ENCODE measurements around the gene INTS3. TPM values are rescaled to one million over a fixed set of nuclear protein-coding genes. Genes with fewer than 3 reads are reported as not detected.

INTS3 gene
- total RNA-seq, 1 experiment from 2014 or later, result 56.7 TPM

DNA sequence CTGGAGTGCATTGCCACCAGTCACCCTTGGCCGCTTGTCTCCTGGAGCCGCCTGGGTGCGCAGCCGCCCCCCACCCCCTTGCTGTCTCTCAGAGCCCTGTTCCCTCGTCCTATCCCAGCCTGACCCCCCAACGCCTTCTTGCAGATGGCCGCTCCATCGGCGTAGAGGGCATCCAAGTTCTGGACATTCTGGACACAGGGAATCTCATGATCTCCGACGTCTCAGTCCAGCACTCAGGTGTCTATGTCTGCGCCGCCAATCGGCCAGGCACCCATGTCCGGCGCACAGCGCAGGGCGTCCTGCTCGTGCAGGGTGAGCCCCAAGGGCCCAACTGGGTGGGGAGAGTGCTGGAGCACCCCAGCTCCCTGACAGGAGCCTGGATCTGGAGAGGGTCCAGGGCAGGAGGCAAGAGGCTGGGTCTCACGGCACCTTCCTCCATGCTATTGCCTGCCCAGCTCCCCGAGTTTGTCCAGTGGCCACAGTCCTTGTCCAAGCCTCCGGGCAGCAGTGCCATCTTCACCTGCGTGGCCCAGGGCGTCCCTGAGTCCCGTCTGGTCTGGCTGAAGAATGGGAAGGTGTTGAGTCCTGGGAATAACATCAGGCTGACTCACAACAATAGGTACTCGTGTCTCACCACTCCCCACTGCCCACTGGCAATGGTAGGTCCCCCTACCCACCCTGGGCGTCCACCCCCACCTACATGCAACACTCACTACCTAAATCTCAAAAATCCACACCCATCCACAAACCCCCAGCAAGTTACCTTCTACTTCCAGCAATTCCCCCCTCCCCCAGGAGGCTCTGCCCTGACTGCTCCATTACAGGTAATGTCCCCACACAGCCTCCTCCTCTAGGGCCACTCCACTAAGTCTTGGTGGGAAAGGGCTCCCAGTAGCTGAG lies 72.0 kb downstream of the INTS3 start:
- intact Hi-C loops (cut with micrococcal nuclease; ENCODE audit: unreplicated experiment), result no loop called here
- POLR2A ChIA-PET (ENCODE audit: low non-redundant PET), result no interaction called here

DNA sequence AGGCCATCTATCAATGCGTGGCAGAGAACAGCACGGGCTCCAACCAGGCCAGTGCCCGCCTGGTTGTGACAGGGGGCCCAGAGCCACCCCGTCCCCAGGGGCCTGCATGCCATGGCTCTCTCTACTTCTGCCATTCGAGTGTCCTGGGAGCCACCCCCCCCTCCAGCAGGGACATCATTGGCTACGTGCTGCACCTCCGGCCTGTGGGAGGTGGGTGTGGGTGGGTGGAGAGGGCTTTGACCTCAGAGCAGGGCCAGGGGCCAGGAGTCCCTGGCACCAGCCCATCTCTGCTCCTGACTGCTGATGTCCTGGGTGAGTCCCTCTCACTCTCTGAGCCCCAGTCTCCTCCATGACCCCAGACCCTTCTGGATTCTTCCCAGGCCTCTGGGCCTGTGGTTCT lies 72.7 kb downstream of the INTS3 start:
- CTCF ChIA-PET, result no interaction called here
- intact Hi-C loops (cut with micrococcal nuclease; ENCODE audit: unreplicated experiment), result no loop called here
- Histone ChIP-seq H3K27ac (ENCODE audit: low read depth, low read length, poor library complexity, severe bottlenecking) (no peak overlapping the region), H3K4me1 (ENCODE audit: insufficient read depth, low read length, poor library complexity, severe bottlenecking) (peaks cover 7% of the 10 kb centered on the region), H3K4me3 (ENCODE audit: low read depth, low read length, poor library complexity, severe bottlenecking) (no peak overlapping the region), H3K9me3 (ENCODE audit: low read depth, low read length, poor library complexity, severe bottlenecking) (no peaks in the 10 kb centered on the region), H3K36me3 (ENCODE audit: insufficient read depth, low read length, poor library complexity, severe bottlenecking) (no peaks in the 10 kb centered on the region), H3K27me3 (replicated peaks; ENCODE audit: insufficient read depth, low read depth, low read length, poor library complexity) (no peaks in the 10 kb centered on the region)
- POLR2A ChIA-PET (ENCODE audit: low non-redundant PET), result interaction anchor here (0.8 kb wide), 1 partner anchor 187 kb away, joined by 3 read pairs; no protein-coding TSS in a partner anchor
- no peak for TF ChIP-seq EZH2 (IDR thresholded peaks at IDR 0.05; ENCODE audit: borderline replicate concordance, low read depth, low read length, poor library complexity, severe bottlenecking)
- TF ChIP-seq, protein P1, sequence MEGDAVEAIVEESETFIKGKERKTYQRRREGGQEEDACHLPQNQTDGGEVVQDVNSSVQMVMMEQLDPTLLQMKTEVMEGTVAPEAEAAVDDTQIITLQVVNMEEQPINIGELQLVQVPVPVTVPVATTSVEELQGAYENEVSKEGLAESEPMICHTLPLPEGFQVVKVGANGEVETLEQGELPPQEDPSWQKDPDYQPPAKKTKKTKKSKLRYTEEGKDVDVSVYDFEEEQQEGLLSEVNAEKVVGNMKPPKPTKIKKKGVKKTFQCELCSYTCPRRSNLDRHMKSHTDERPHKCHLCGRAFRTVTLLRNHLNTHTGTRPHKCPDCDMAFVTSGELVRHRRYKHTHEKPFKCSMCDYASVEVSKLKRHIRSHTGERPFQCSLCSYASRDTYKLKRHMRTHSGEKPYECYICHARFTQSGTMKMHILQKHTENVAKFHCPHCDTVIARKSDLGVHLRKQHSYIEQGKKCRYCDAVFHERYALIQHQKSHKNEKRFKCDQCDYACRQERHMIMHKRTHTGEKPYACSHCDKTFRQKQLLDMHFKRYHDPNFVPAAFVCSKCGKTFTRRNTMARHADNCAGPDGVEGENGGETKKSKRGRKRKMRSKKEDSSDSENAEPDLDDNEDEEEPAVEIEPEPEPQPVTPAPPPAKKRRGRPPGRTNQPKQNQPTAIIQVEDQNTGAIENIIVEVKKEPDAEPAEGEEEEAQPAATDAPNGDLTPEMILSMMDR (conservative IDR thresholded peaks at IDR 0.05; ENCODE audit: low read depth, low read length), result no peak
- BruUV-seq (replicated peaks), result no TSS peak
- DNase-seq (ENCODE audit: low spot score), result no peak

More for the DNA sequence above, 72.0 kb downstream of the INTS3 start:
- DNase-seq (ENCODE audit: low spot score), result no peak
- no TSS peak for BruUV-seq (replicated peaks)
- no peaks in the 10 kb centered on the region for H3K9me3 ChIP-seq (ENCODE audit: low read depth, low read length, poor library complexity, severe bottlenecking)
- peaks cover 7% of the 10 kb centered on the region for H3K4me1 ChIP-seq (ENCODE audit: insufficient read depth, low read length, poor library complexity, severe bottlenecking)
- H3K36me3 ChIP-seq (ENCODE audit: insufficient read depth, low read length, poor library complexity, severe bottlenecking), result no peaks in the 10 kb centered on the region
- CTCF ChIA-PET, result no interaction called here
- no peaks in the 10 kb centered on the region for H3K27me3 ChIP-seq (replicated peaks; ENCODE audit: insufficient read depth, low read depth, low read length, poor library complexity)
- H3K27ac ChIP-seq (ENCODE audit: low read depth, low read length, poor library complexity, severe bottlenecking), result no peak overlapping the region
- no peak overlapping the region for H3K4me3 ChIP-seq (ENCODE audit: low read depth, low read length, poor library complexity, severe bottlenecking)
- no peak for TF ChIP-seq EZH2 (IDR thresholded peaks at IDR 0.05; ENCODE audit: borderline replicate concordance, low read depth, low read length, poor library complexity, severe bottlenecking)
- TF ChIP-seq, protein P1 (conservative IDR thresholded peaks at IDR 0.05; ENCODE audit: low read depth, low read length), result no peak

DNA sequence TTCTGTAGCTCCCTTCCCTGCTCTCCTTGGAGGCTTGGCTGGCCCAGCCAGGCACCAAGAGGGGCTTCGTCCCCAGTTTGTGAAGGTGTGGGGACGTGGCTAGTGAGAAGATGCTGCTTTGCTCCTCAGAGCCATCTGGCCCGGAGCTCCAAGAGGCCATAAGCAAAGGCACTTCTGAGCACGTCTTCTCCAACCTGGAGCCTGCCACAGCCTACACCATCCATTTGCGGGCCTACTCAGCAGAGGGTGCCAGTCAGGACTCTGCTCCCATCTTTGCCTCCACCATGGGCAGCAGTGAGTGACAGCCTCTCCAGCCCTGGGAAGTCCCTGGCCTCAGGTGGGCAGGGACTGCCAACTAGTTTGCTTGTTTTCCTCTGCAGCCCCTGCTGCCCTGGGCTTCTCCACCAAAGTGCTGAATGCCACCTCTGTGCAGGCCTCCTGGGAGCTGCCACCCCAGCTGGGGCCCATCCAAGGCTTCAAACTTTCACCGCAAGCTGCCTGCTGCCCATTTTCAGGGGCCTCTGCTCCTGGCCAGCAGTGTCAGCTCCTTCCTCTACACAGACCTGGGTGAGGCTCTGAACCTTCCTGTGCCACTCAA lies 73.3 kb downstream of the INTS3 start:
- Histone ChIP-seq H3K36me3 (ENCODE audit: insufficient read depth, low read length, poor library complexity, severe bottlenecking) (no peaks in the 10 kb centered on the region), H3K4me1 (ENCODE audit: insufficient read depth, low read length, poor library complexity, severe bottlenecking) (peaks cover 7% of the 10 kb centered on the region), H3K27me3 (replicated peaks; ENCODE audit: insufficient read depth, low read depth, low read length, poor library complexity) (no peaks in the 10 kb centered on the region), H3K4me3 (ENCODE audit: low read depth, low read length, poor library complexity, severe bottlenecking) (no peak overlapping the region), H3K27ac (ENCODE audit: low read depth, low read length, poor library complexity, severe bottlenecking) (no peak overlapping the region), H3K9me3 (ENCODE audit: low read depth, low read length, poor library complexity, severe bottlenecking) (no peaks in the 10 kb centered on the region)
- ChIA-PET POLR2A (ENCODE audit: low non-redundant PET) (interaction anchor here (0.5 to 0.8 kb wide), 2 partner anchors 169 to 186 kb away, joined by 3 to 4 read pairs; no protein-coding TSS in a partner anchor), CTCF (no interaction called here)
- intact Hi-C loops (cut with micrococcal nuclease; ENCODE audit: unreplicated experiment), result no loop called here
- no peak for TF ChIP-seq EZH2 (IDR thresholded peaks at IDR 0.05; ENCODE audit: borderline replicate concordance, low read depth, low read length, poor library complexity, severe bottlenecking)
- TF ChIP-seq, protein P1 (conservative IDR thresholded peaks at IDR 0.05; ENCODE audit: low read depth, low read length), result no peak
- DNase-seq (ENCODE audit: low spot score), result no peak
- no TSS peak for BruUV-seq (replicated peaks)

Measured in A673 (cell line).